Measurements from ENCODE around the gene IL17B. TPM values are rescaled to one million over a fixed set of nuclear protein-coding genes. Genes with fewer than 3 reads are reported as not detected.

Gene IL17B
- total and polyA plus RNA-seq, 2 of the 8 experiments (the other 6 are each of a cell fraction or from before 2014, with no cell fraction given): 0.18 TPM; not detected in 1

DNA sequence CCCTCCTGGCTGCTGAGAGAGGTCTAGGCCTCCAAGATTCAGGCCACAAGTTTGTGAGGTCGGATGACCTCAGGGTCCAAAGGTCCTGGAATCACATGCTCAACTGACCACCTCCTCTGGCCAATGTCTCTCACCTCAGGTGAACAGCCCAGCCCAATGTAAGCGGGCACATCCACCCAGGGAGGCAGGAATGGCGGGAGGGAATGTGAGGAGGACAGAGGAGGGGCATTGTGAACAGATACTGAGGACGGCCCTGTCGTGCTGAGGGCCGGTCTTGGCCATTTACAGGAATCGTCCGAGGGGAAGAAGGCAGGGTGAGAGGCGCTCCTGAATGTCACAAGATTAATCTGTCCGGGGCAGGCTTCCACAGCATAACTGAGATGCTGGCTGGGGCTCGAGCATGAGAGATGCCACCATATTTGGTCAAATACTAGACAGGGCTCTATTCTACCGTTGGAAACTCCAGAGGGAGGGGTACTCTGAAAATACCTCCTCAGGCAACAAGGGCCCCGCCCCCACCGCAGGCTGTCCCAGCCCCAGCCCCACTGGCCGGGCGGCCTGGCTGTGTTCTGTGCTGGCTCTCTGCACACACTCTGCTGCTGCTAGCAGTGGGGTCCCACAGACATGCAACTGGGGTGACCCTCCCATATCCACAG lies 1.5 kb upstream of the IL17B start:
- no peak overlapping the region for H3K4me3 ChIP-seq (ENCODE audit: extremely low read depth in 1 of 4, insufficient read depth in 2 of 4, low read depth in 3 of 4, low read length in 4 of 4)
- no peak for FAIRE-seq

More for the DNA sequence above, 1.5 kb upstream of the IL17B start:
- H2BK120ac ChIP-seq (replicated peaks; ENCODE audit: low read depth, low read length): no peak overlapping the region
- H3K27me3 ChIP-seq (replicated peaks in 1 of 4; ENCODE audit: control insufficient read depth in 3 of 4, extremely low read depth in 1 of 4, insufficient read depth in 3 of 4, low read length in 3 of 4): no peaks in the 10 kb centered on the region
- H4K8ac ChIP-seq (ENCODE audit: extremely low read depth, insufficient read depth, low read length): no peak overlapping the region; the same call in 1 of the 2 replicates
- H3K27ac ChIP-seq (ENCODE audit: low read depth, low read length): no peak overlapping the region
- no peak overlapping the region for H2AFZ ChIP-seq (ENCODE audit: low read length)
- H2BK12ac ChIP-seq (ENCODE audit: low read depth, low read length): no peak overlapping the region
- no peak overlapping the region for H2AK5ac ChIP-seq (ENCODE audit: low read depth, low read length)
- H3K9me3 ChIP-seq (ENCODE audit: insufficient read depth in 2 of 2, low read depth in 1 of 2, low read length in 1 of 2): no peaks in the 10 kb centered on the region
- H4K5ac ChIP-seq (ENCODE audit: insufficient read length, low read depth, low read length): no peak overlapping the region
- no peaks in the 10 kb centered on the region for H3K79me2 ChIP-seq (ENCODE audit: control insufficient read depth in 1 of 2, insufficient read depth in 2 of 2, low read length in 2 of 2)
- ChIA-PET CTCF (ENCODE audit: partially characterized antibody) (interaction anchor here (0.5 to 46.1 kb wide), 32 partner anchors 9 to 1298 kb away, joined by 3 to 1310 read pairs (median 6); partner anchors contain the start of gene PCYOX1L), POLR2A (ENCODE audit: partially characterized antibody) (interaction anchor here (1.0 to 1.3 kb wide), 3 partner anchors 53 to 58 kb away, joined by 3 to 4 read pairs (median 3); no protein-coding TSS in a partner anchor)
- H2BK20ac ChIP-seq (ENCODE audit: low read length): no peak overlapping the region
- H3K23me2 ChIP-seq (ENCODE audit: low read depth, low read length): no peaks in the 10 kb centered on the region
- no peak overlapping the region for H4K91ac ChIP-seq (replicated peaks; ENCODE audit: insufficient read length, low read length)
- H3K4ac ChIP-seq (replicated peaks; ENCODE audit: insufficient read length, low read depth, low read length): no peak overlapping the region
- no peak for DNase-seq (ENCODE audit: low read depth in 1 of 2, low spot score in 2 of 2)
- no peak overlapping the region for H3K14ac ChIP-seq (ENCODE audit: insufficient read length)
- no peak overlapping the region for H3K56ac ChIP-seq (replicated peaks; ENCODE audit: insufficient read length, low read depth, low read length)
- H3K4me2 ChIP-seq (ENCODE audit: insufficient read depth in 1 of 2, low read depth in 2 of 2, low read length in 2 of 2): no peak overlapping the region
- H4K20me1 ChIP-seq (replicated peaks in 1 of 2; ENCODE audit: control insufficient read depth in 1 of 2, insufficient read depth in 2 of 2, low read length in 2 of 2): no peaks in the 10 kb centered on the region
- no peak overlapping the region for H3K9ac ChIP-seq (replicated peaks in 1 of 4; ENCODE audit: extremely low read depth in 1 of 4, low read depth in 3 of 4, low read length in 3 of 4)
- TF ChIP-seq RFX5 (IDR thresholded peaks at IDR 0.05; ENCODE audit: borderline replicate concordance, low read depth, low read length): no peak
- no peak for TF ChIP-seq CBX5 (IDR thresholded peaks at IDR 0.05; ENCODE audit: low read depth, low read length)
- no peak for TF ChIP-seq SIRT6 (IDR thresholded peaks at IDR 0.05; ENCODE audit: low read length)
- TF ChIP-seq RBBP5 (IDR thresholded peaks at IDR 0.05; ENCODE audit: borderline replicate concordance, low read depth, low read length): no peak
- no peak for TF ChIP-seq FOSL1 (IDR thresholded peaks at IDR 0.05; ENCODE audit: insufficient read depth, low read depth, low read length)
- no peak for TF ChIP-seq KDM4A (IDR thresholded peaks at IDR 0.05; ENCODE audit: low read depth, low read length, severe bottlenecking)
- TF ChIP-seq KDM5A (IDR thresholded peaks at IDR 0.05; ENCODE audit: low read length): no peak
- TF ChIP-seq CHD1 (IDR thresholded peaks at IDR 0.05; ENCODE audit: low read depth, low read length): no peak
- TF ChIP-seq TEAD4 (IDR thresholded peaks at IDR 0.05; ENCODE audit: low read depth, low read length): no peak
- no peak for TF ChIP-seq EGR1 (IDR thresholded peaks at IDR 0.05; ENCODE audit: borderline replicate concordance, low read depth, low read length)
- no peak for TF ChIP-seq SIX5 (IDR thresholded peaks at IDR 0.05; ENCODE audit: low read depth, low read length)
- TF ChIP-seq SP1 (IDR thresholded peaks at IDR 0.05; ENCODE audit: low read depth, low read length): no peak
- H2BK15ac ChIP-seq (ENCODE audit: low read length): no peak overlapping the region
- 89% methylated on average over 12 of the region's 16 CpGs; no CpG with 5 or more reads in 1 of the 2 experiments for WGBS, 2 experiments (ENCODE audit: extremely low coverage in 1 of 2, insufficient coverage in 1 of 2, insufficient read length in 1 of 2, insufficient replicate concordance in 2 of 2, low coverage in 1 of 2, low lambda C conversion rate in 2 of 2, missing lambda C conversion rate in 1 of 2)
- no peak overlapping the region for H2BK5ac ChIP-seq (ENCODE audit: low read depth, low read length)
- no peaks in the 10 kb centered on the region; a peak in 3 of 7 replicates for H3K4me1 ChIP-seq (replicated peaks in 1 of 4; ENCODE audit: control insufficient read depth in 3 of 4, insufficient read depth in 4 of 4, low read length in 3 of 4)
- no peaks in the 10 kb centered on the region for H3K79me1 ChIP-seq (ENCODE audit: low read depth, low read length)
- no peak overlapping the region for H3K18ac ChIP-seq (ENCODE audit: extremely low read depth, low read length)
- H3K36me3 ChIP-seq (ENCODE audit: control insufficient read depth in 2 of 4, insufficient read depth in 4 of 4, low read length in 3 of 4): no peaks in the 10 kb centered on the region
- H3K23ac ChIP-seq (ENCODE audit: insufficient read length): no peak overlapping the region

Measured in H1 (cell line).